GM23338 (cell line): ENCODE data around the gene PRR22. TPM values are rescaled to one million over a fixed set of nuclear protein-coding genes. Genes with fewer than 3 reads are reported as not detected.

ENCODE experiments used
- ATAC-seq: fragments of 200-7000 bp; cut with Tn5 transposase; 3 replicates; pipeline ENCODE4 v1.9.1; 2020
- DNase-seq: peaks from one replicate; pipeline ENCODE4 v3.0.0-alpha.2; 2015; ENCODE audit warnings: low spot score
- H2AFZ ChIP-seq: fragments of 200-600 bp; sonication (generic); 2 replicates; pipeline ENCODE4 v1.8.0; 2016; ENCODE audit warnings: antibody characterized with exemption, mild to moderate bottlenecking, moderate library complexity
- H3F3A ChIP-seq: fragments of 200-600 bp; sonication (generic); replicated peaks from 2 replicates; pipeline ENCODE4 v1.8.0; 2017; ENCODE audit warnings: antibody characterized with exemption, mixed run types, low read depth
- H3K27ac ChIP-seq: fragments of 200-600 bp; sonication (generic); 2 replicates; pipeline ENCODE4 v1.6.1; 2016; ENCODE audit warnings: low read depth
- H3K27me3 ChIP-seq: fragments of 200-600 bp; sonication (generic); 2 replicates; pipeline ENCODE4 v1.8.0; 2016; ENCODE audit warnings: mild to moderate bottlenecking, mixed run types, moderate library complexity; ENCODE audit not compliant: insufficient read depth
- H3K36me3 ChIP-seq: fragments of 200-600 bp; sonication (generic); 2 replicates; pipeline ENCODE4 v1.8.0; 2016; ENCODE audit warnings: mild to moderate bottlenecking; ENCODE audit not compliant: insufficient read depth
- H3K4me1 ChIP-seq: fragments of 200-600 bp; sonication (generic); 2 replicates; pipeline ENCODE4 v1.8.0; 2016; ENCODE audit warnings: mild to moderate bottlenecking, moderate library complexity; ENCODE audit not compliant: insufficient read depth
- H3K4me2 ChIP-seq: fragments of 200-600 bp; sonication (generic); 2 replicates; pipeline ENCODE4 v1.7.1; 2017; ENCODE audit warnings: mixed run types
- H3K4me3 ChIP-seq: fragments of 200-600 bp; sonication (generic); 2 replicates; pipeline ENCODE4 v1.6.1; 2016; ENCODE audit warnings: mixed run types
- H3K79me2 ChIP-seq: fragments of 200-600 bp; sonication (generic); replicated peaks from 2 replicates; pipeline ENCODE4 v1.8.0; 2017; ENCODE audit warnings: mild to moderate bottlenecking; ENCODE audit not compliant: insufficient read depth
- H3K9me2 ChIP-seq: fragments of 200-600 bp; sonication (generic); 2 replicates; pipeline ENCODE4 v1.8.0; 2017; ENCODE audit not compliant: insufficient read depth
- H4K20me1 ChIP-seq: fragments of 200-600 bp; sonication (generic); replicated peaks from 2 replicates; pipeline ENCODE4 v1.8.0; 2017; ENCODE audit warnings: mild to moderate bottlenecking; ENCODE audit not compliant: insufficient read depth
- H3K27ac Mint-ChIP-seq: 2 replicates; pipeline ENCODE4 v1.8.0; 2020; ENCODE audit warnings: inconsistent platforms, mild to moderate bottlenecking, moderate library complexity, mixed read lengths
- H3K27me3 Mint-ChIP-seq: 3 replicates; pipeline ENCODE4 v1.8.0; 2022; ENCODE audit warnings: low read depth, mild to moderate bottlenecking, moderate library complexity, mixed read lengths, inconsistent platforms; ENCODE audit not compliant: insufficient read depth, poor library complexity
- H3K36me3 Mint-ChIP-seq: 3 replicates; pipeline ENCODE4 v1.8.0; 2021; ENCODE audit warnings: low read depth, mild to moderate bottlenecking, inconsistent platforms, moderate library complexity, mixed read lengths
- H3K4me1 Mint-ChIP-seq: 3 replicates; pipeline ENCODE4 v1.8.0; 2020; ENCODE audit warnings: mild to moderate bottlenecking, inconsistent platforms, mixed read lengths
- H3K4me3 Mint-ChIP-seq: 3 replicates; pipeline ENCODE4 v1.8.0; 2021; ENCODE audit warnings: moderate library complexity, mild to moderate bottlenecking, inconsistent platforms, mixed read lengths
- H3K9me3 Mint-ChIP-seq: 3 replicates; pipeline ENCODE4 v1.8.0; 2020; ENCODE audit warnings: moderate library complexity, mild to moderate bottlenecking, inconsistent platforms, mixed read lengths
- CREB1 ChIP-seq: fragments of 250-450 bp; sonication (Bioruptor Pico); IDR thresholded peaks from 2 replicates; pipeline ENCODE4 v1.5.0; 2020; ENCODE audit warnings: low read depth, mild to moderate bottlenecking, moderate library complexity
- ETS1 ChIP-seq: IDR thresholded peaks from 2 replicates; pipeline ENCODE4 v1.6.1; 2016; ENCODE audit warnings: antibody characterized with exemption
- EZH2 ChIP-seq: fragments of 200-600 bp; sonication (generic); IDR thresholded peaks from one replicate; pipeline ENCODE4 v1.8.0; 2017; ENCODE audit warnings: antibody characterized with exemption, mild to moderate bottlenecking, low read depth; ENCODE audit not compliant: unreplicated experiment
- EZH2phosphoT487 ChIP-seq: fragments of 200-600 bp; sonication (generic); IDR thresholded peaks from one replicate; pipeline ENCODE4 v1.8.1; 2018; ENCODE audit warnings: antibody characterized with exemption; ENCODE audit not compliant: unreplicated experiment
- JUNB ChIP-seq: IDR thresholded peaks from one replicate; pipeline ENCODE4 v1.6.1; 2016; ENCODE audit warnings: antibody characterized with exemption; ENCODE audit not compliant: unreplicated experiment
- POLR2AphosphoS5 ChIP-seq: IDR thresholded peaks from 2 replicates; pipeline ENCODE4 v1.6.1; 2016; ENCODE audit warnings: antibody characterized with exemption, low read depth
- REST ChIP-seq: IDR thresholded peaks from one replicate; pipeline ENCODE4 v1.6.1; 2018; ENCODE audit warnings: antibody characterized with exemption; ENCODE audit not compliant: unreplicated experiment
- STAT1 ChIP-seq: IDR thresholded peaks from one replicate; pipeline ENCODE4 v1.6.1; 2016; ENCODE audit warnings: antibody characterized with exemption; ENCODE audit not compliant: unreplicated experiment
- ZNF114 ChIP-seq: fragments of 250-450 bp; sonication (Bioruptor Pico); IDR thresholded peaks from 2 replicates; pipeline ENCODE4 v1.5.0; 2020; ENCODE audit warnings: mild to moderate bottlenecking, moderate library complexity
- ZNF331 ChIP-seq: fragments of 250-450 bp; sonication (Bioruptor Pico); IDR thresholded peaks from 2 replicates; pipeline ENCODE4 v1.5.0; 2020; ENCODE audit warnings: low read depth, mild to moderate bottlenecking, moderate library complexity
- ZNF462 ChIP-seq: fragments of 250-450 bp; sonication (Bioruptor Pico); IDR thresholded peaks from 2 replicates; pipeline ENCODE4 v1.5.0; 2020; ENCODE audit warnings: mild to moderate bottlenecking, moderate library complexity
- polyA plus RNA-seq: library from polyadenylated mRNA; unstranded; fragments of >200 nt; fragmentation: Nextera tagmentation; extraction: Ambion mirVana; gene quantifications from 2 replicates; pipeline ENCODE4 v1.2.1, GENCODE V29; 2016
- total RNA-seq: library from RNA; depleted of rRNA; stranded (reverse); fragments of >200 nt; shearing (Covaris generic); gene quantifications from 2 replicates; pipeline ENCODE4 v1.2.3, GENCODE V29; 2014
- TF ChIP-seq, protein P1 (sequence below), 2 experiments: fragments of 200-600 bp in 1 of 2; sonication (generic) in 1 of 2; conservative IDR thresholded peaks; 2 replicates each; pipeline versions ENCODE4 v1.5.1 to v1.6.1; 2016 to 2017; ENCODE audit warnings: antibody characterized with exemption in 2 of 2, low read depth in 2 of 2, mild to moderate bottlenecking in 2 of 2, moderate library complexity in 1 of 2

PRR22 gene
- total and polyA plus RNA-seq, 2 experiments from 2014 or later, result 1.0 to 1.2 TPM

DNA sequence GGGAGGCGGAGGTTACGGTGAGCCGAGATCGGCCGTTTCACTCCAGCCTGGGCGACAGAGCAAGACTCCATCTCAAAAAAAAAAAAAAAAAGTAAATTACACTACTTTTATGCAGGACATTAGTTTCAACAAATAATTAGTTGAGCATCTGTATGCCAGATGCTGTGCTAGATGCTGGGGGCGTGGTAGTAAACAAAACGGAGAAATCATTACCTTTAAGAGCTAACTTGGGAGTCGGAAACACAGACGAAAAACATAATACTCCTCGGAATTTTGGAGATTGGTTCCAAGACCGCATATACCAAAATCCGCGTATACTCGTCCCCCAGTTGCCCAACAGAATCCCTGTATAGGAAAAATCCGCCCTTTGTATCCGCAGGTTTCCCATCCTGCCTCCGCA, 7.7 kb upstream of the PRR22 start:
- H3K4me1 ChIP-seq, result no peaks in the 10 kb centered on the region

More for the DNA sequence above, 7.7 kb upstream of the PRR22 start:
- H3K4me1 Mint-ChIP-seq, result peaks cover 5% of the 10 kb centered on the region
- DNase-seq, result no peak
- ATAC-seq, result no peak
- H3K27me3 Mint-ChIP-seq, result peaks cover 15% of the 10 kb centered on the region
- Histone ChIP-seq H3K9me2 (no peaks in the 10 kb centered on the region), H4K20me1 (no peaks in the 10 kb centered on the region; the same call in 1 of the 2 replicates), H3K4me2 (no peak overlapping the region), H3K36me3 (peaks cover 5% of the 10 kb centered on the region; the same call in 1 of the 2 replicates), H2AFZ (no peak overlapping the region), H3F3A (no peaks in the 10 kb centered on the region), H3K4me3 (no peak overlapping the region), H3K27ac (no peak overlapping the region), H3K79me2 (no peaks in the 10 kb centered on the region), H3K27me3 (no peaks in the 10 kb centered on the region)
- no peak overlapping the region for H3K27ac Mint-ChIP-seq
- H3K4me3 Mint-ChIP-seq, result no peak overlapping the region; the same call in 2 of the 3 replicates
- H3K36me3 Mint-ChIP-seq, result peaks cover 25% of the 10 kb centered on the region
- no peaks in the 10 kb centered on the region; the same call in 1 of the 3 replicates for H3K9me3 Mint-ChIP-seq
- TF ChIP-seq, protein P1, sequence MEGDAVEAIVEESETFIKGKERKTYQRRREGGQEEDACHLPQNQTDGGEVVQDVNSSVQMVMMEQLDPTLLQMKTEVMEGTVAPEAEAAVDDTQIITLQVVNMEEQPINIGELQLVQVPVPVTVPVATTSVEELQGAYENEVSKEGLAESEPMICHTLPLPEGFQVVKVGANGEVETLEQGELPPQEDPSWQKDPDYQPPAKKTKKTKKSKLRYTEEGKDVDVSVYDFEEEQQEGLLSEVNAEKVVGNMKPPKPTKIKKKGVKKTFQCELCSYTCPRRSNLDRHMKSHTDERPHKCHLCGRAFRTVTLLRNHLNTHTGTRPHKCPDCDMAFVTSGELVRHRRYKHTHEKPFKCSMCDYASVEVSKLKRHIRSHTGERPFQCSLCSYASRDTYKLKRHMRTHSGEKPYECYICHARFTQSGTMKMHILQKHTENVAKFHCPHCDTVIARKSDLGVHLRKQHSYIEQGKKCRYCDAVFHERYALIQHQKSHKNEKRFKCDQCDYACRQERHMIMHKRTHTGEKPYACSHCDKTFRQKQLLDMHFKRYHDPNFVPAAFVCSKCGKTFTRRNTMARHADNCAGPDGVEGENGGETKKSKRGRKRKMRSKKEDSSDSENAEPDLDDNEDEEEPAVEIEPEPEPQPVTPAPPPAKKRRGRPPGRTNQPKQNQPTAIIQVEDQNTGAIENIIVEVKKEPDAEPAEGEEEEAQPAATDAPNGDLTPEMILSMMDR (conservative IDR thresholded peaks at IDR 0.05; ENCODE audit: low read depth in 2 of 2), result no peak
- no peak for TF ChIP-seq STAT1
- no peak for TF ChIP-seq POLR2AphosphoS5
- TF ChIP-seq CREB1 (CRISPR knock-in tag), result no peak
- TF ChIP-seq ZNF462, result no peak
- TF ChIP-seq ETS1, result no peak
- no peak for TF ChIP-seq EZH2phosphoT487
- TF ChIP-seq REST, result no peak
- no peak for TF ChIP-seq JUNB
- TF ChIP-seq EZH2, result no peak
- no peak for TF ChIP-seq ZNF331 (CRISPR knock-in tag)
- TF ChIP-seq ZNF114, result no peak
